ENCODE data around the gene APC2.

The APC2 gene, protein sequence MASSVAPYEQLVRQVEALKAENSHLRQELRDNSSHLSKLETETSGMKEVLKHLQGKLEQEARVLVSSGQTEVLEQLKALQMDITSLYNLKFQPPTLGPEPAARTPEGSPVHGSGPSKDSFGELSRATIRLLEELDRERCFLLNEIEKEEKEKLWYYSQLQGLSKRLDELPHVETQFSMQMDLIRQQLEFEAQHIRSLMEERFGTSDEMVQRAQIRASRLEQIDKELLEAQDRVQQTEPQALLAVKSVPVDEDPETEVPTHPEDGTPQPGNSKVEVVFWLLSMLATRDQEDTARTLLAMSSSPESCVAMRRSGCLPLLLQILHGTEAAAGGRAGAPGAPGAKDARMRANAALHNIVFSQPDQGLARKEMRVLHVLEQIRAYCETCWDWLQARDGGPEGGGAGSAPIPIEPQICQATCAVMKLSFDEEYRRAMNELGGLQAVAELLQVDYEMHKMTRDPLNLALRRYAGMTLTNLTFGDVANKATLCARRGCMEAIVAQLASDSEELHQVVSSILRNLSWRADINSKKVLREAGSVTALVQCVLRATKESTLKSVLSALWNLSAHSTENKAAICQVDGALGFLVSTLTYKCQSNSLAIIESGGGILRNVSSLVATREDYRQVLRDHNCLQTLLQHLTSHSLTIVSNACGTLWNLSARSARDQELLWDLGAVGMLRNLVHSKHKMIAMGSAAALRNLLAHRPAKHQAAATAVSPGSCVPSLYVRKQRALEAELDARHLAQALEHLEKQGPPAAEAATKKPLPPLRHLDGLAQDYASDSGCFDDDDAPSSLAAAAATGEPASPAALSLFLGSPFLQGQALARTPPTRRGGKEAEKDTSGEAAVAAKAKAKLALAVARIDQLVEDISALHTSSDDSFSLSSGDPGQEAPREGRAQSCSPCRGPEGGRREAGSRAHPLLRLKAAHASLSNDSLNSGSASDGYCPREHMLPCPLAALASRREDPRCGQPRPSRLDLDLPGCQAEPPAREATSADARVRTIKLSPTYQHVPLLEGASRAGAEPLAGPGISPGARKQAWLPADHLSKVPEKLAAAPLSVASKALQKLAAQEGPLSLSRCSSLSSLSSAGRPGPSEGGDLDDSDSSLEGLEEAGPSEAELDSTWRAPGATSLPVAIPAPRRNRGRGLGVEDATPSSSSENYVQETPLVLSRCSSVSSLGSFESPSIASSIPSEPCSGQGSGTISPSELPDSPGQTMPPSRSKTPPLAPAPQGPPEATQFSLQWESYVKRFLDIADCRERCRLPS (N-terminal part only)

GRCh38 chr19:1449467-1450442 is at the start of gene APC2:
TSS of gene APC2 (plus strand) at chr19:1450121. CDS start at chr19:1453002, 2,881 bp downstream.
- no peak for DNase-seq (ENCODE audit: low spot score)
- in situ Hi-C loops (cut with MboI; ENCODE audit: low sequenced_read_pairs, unreplicated experiment), result no loop called here
- no peak for TF ChIP-seq CTCF (IDR thresholded peaks at IDR 0.05; ENCODE audit: borderline replicate concordance, control extremely low read depth, extremely low read depth, insufficient read depth, missing control alignments)

DNA sequence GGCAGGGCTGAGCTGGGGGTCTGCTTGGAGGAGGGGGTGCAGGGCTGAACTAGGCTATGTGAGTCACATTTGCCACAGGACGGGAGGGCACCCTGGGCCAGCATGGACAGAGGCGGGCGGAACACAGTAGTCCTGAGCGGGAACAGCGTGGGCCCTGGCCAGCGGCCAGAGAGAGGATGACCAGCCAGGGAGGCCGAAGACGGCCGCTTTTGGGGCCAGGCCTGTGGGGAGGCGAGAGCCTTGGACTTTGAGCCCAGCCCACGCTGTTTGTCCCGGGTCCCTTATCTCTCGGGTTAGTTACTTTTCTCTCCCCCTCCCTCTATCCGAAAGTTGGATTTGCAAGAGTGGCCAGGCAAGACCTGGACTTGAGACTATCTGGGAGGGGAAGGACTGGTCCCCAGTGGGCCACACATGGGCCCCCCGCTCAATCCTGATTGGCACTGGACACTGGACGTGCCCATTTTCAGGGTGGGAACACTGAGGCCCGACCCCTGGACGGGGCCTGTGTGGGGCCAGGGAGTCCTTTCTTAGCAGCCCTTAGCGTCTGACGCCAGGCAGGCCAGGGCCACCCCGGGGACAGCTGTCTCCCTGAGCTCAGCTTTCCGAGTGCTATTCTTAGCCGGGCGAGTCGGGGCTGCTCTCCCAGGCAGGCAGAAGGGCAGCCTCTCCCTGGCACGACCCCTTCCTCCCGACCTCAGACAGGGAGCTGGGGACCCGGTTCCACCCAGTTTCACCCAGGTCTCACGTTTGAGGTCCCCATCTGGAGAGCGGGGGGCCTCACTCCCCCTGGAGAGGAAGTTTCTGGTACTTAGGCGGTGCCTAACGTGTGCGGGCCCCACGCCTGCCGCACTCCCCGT is 49.4 kb upstream of the APC2 start:
- in situ Hi-C loops (cut with MboI; ENCODE audit: low sequenced_read_pairs, unreplicated experiment), result no loop called here
- no peak for TF ChIP-seq CTCF (IDR thresholded peaks at IDR 0.05; ENCODE audit: borderline replicate concordance, control extremely low read depth, extremely low read depth, insufficient read depth, missing control alignments)
- peak; percentile 67 for DNase-seq (ENCODE audit: low spot score)

GRCh38 chr19:1401138-1401888 is 48.6 kb upstream of the APC2 start, which contains the start of gene GAMT:
TSS of gene GAMT (minus strand) at chr19:1401542. CDS start at chr19:1401476, 66 bp downstream.
- in situ Hi-C loops (cut with MboI; ENCODE audit: low sequenced_read_pairs, unreplicated experiment), result no loop called here
- peak; percentile 91 for DNase-seq (ENCODE audit: low spot score)

DNA sequence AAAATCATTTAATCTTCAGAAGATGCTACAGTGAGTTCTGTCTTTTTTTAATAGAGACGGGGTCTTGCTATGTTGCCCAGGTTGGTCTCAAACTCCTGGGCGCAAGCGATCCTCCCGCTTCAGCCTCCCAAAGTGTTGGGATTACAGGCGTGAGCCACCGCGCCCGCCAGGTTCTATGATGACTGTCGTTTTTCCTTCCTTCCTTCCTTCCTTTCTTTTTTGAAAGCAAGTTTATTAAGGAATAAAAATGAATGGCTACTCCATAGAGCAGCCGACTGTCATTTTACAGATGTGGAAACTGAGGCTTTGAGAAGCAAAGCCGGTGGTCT is 48.1 kb upstream of the APC2 start:
- in situ Hi-C loops (cut with MboI; ENCODE audit: low sequenced_read_pairs, unreplicated experiment), result no loop called here
- TF ChIP-seq CTCF (IDR thresholded peaks at IDR 0.05; ENCODE audit: borderline replicate concordance, control extremely low read depth, extremely low read depth, insufficient read depth, missing control alignments), result no peak
- DNase-seq (ENCODE audit: low spot score), result no peak

More at GRCh38 chr19:1401138-1401888, 48.6 kb upstream of the APC2 start, which contains the start of gene GAMT:
- TF ChIP-seq CTCF (IDR thresholded peaks at IDR 0.05; ENCODE audit: borderline replicate concordance, control extremely low read depth, extremely low read depth, insufficient read depth, missing control alignments), result peak; percentile 69

Data from GM13976 (cell line).